ENCODE data around the gene RNF141.

RNF141 gene

GRCh38 chr11:10561043-10561818 lies 20.2 kb upstream of the RNF141 start:
- DNase-seq (ENCODE audit: low read depth in 2 of 2) = no peak

- DNase-seq (ENCODE audit: low read depth in 2 of 2) = no peak
Measured at GRCh38 chr11:10558288-10558687, 17.3 kb upstream of the RNF141 start.

- no peak for DNase-seq (ENCODE audit: low read depth in 2 of 2)
Measured at GRCh38 chr11:10556590-10556989, 15.6 kb upstream of the RNF141 start.

GRCh38 chr11:10551845-10552352 lies 10.9 kb upstream of the RNF141 start:
- DNase-seq (ENCODE audit: low read depth in 2 of 2) = no peak

GRCh38 chr11:10551290-10551592 lies 10.3 kb upstream of the RNF141 start:
- no peak for DNase-seq (ENCODE audit: low read depth in 2 of 2)

GRCh38 chr11:10550503-10551289 lies 9.7 kb upstream of the RNF141 start:
- DNase-seq (ENCODE audit: low read depth in 2 of 2) = no peak

- DNase-seq (ENCODE audit: low read depth in 2 of 2) = no peak
Measured at GRCh38 chr11:10544491-10545465, 3.8 kb upstream of the RNF141 start.

GRCh38 chr11:10543782-10544181 lies 2.8 kb upstream of the RNF141 start:
- no peak for DNase-seq (ENCODE audit: low read depth in 2 of 2)

- no peak for DNase-seq (ENCODE audit: low read depth in 2 of 2)
Measured at GRCh38 chr11:10542776-10543175, 1.8 kb upstream of the RNF141 start.

GRCh38 chr11:10541561-10541930 lies 559 bp upstream of the RNF141 start:
- no peak for DNase-seq (ENCODE audit: low read depth in 2 of 2)

GRCh38 chr11:10540546-10540914 lies 457 bp downstream of the RNF141 start:
- no peak for DNase-seq (ENCODE audit: low read depth in 2 of 2)

- DNase-seq (ENCODE audit: low read depth in 2 of 2) = no peak
Measured at GRCh38 chr11:10539339-10539738, 1.6 kb downstream of the RNF141 start.

GRCh38 chr11:10538924-10539323 lies 2.1 kb downstream of the RNF141 start:
- no peak for DNase-seq (ENCODE audit: low read depth in 2 of 2)

- no peak for DNase-seq (ENCODE audit: low read depth in 2 of 2)
Measured at GRCh38 chr11:10537600-10537999, 3.4 kb downstream of the RNF141 start.

- DNase-seq (ENCODE audit: low read depth in 2 of 2) = no peak
Measured at GRCh38 chr11:10534316-10534715, 6.7 kb downstream of the RNF141 start.

GRCh38 chr11:10533323-10533722 lies 7.7 kb downstream of the RNF141 start:
- no peak for DNase-seq (ENCODE audit: low read depth in 2 of 2)

- DNase-seq (ENCODE audit: low read depth in 2 of 2) = no peak
Measured at GRCh38 chr11:10532526-10532925, 8.5 kb downstream of the RNF141 start.

- DNase-seq (ENCODE audit: low read depth in 2 of 2) = no peak
Measured at GRCh38 chr11:10529279-10529678, 11.7 kb downstream of the RNF141 start.

GRCh38 chr11:10528121-10528520 lies 12.9 kb downstream of the RNF141 start:
- DNase-seq (ENCODE audit: low read depth in 2 of 2) = no peak

- no peak for DNase-seq (ENCODE audit: low read depth in 2 of 2)
Measured at GRCh38 chr11:10526974-10527918, 13.7 kb downstream of the RNF141 start.

- DNase-seq (ENCODE audit: low read depth in 2 of 2) = no peak
Measured at GRCh38 chr11:10524471-10524870, 16.5 kb downstream of the RNF141 start.
